Astrocyte (in vitro differentiated cells and primary cell): Measurements from ENCODE around the gene CD37.

ENCODE experiments used
- EZH2 ChIP-seq: IDR thresholded peaks from 2 replicates; pipeline ENCODE4 v1.6.1; 2012; ENCODE audit warnings: mild to moderate bottlenecking, low read length, inconsistent platforms; ENCODE audit not compliant: insufficient read depth
- TF ChIP-seq, protein P1 (sequence below): IDR thresholded peaks from 2 replicates; pipeline ENCODE4 v1.5.1; 2011; ENCODE audit warnings: low read depth, mild to moderate bottlenecking, inconsistent platforms, low read length, moderate library complexity; ENCODE audit not compliant: insufficient read depth

DNA sequence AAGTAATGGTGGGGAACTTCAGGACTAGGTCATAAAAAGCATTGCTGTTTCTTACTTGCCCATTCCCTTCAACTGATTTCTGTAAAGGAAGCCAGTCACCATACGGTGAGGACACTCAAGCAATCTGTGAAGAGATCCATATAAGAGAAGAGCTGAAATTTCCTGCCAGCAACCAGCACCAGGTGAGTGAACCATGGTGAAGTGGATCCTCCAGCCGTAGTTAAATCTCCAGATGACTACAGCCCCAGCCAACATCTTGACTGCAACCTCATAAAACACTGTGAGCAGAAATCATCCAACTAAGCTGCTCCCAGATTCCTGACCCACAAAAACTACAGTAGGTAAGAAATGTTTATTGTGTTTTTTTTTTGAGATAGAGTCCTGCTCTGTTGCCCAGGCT is 6.5 kb upstream of the CD37 start:
- TF ChIP-seq, protein P1, sequence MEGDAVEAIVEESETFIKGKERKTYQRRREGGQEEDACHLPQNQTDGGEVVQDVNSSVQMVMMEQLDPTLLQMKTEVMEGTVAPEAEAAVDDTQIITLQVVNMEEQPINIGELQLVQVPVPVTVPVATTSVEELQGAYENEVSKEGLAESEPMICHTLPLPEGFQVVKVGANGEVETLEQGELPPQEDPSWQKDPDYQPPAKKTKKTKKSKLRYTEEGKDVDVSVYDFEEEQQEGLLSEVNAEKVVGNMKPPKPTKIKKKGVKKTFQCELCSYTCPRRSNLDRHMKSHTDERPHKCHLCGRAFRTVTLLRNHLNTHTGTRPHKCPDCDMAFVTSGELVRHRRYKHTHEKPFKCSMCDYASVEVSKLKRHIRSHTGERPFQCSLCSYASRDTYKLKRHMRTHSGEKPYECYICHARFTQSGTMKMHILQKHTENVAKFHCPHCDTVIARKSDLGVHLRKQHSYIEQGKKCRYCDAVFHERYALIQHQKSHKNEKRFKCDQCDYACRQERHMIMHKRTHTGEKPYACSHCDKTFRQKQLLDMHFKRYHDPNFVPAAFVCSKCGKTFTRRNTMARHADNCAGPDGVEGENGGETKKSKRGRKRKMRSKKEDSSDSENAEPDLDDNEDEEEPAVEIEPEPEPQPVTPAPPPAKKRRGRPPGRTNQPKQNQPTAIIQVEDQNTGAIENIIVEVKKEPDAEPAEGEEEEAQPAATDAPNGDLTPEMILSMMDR = no peak
- TF ChIP-seq EZH2 = no peak
